GM18868 (cell line): ENCODE data around the gene PPP1R37.

ENCODE experiments used
- ATAC-seq: cut with Tn5 transposase; IDR thresholded peaks from one replicate; pipeline ENCODE4 v1.9.1; 2021; ENCODE audit warnings: mild to moderate bottlenecking, moderate library complexity; ENCODE audit not compliant: unreplicated experiment

Gene PPP1R37

DNA sequence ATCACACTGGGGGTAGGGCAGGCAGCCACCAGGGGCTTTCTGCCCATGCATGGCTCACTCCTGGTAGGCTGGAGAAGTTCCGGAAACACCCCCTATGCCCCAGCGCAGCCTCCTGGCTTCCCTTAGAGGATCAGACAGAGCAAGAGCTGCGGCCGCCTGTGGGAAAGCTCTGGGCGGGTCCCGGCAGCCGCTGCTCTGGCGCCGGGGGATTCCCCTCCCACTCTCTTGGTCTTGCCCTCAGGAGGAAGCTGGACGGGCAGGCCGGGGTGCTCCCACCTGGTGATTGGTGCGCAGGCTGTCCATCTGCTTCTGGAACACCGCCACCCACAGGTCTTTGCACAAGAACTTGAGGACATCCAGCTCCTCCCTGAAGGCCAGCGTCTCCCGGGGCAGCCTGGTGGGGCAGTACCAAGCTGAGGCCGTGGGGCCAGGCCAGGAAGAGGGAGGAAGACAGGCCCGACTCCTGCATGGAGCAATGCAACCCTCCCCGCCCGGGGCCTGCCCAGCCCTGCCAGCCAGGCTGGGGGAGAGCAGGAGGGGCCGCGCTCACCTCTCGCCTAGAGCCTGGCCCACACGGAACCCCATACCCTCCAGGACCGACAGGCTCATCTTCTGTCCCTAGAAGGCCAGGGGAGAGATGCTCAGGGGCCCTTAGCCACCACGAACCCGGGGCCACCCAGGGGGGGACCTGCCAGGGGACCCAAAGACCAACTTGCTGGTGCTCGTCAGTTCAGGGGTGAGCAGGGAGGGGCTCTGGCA lies 71.8 kb downstream of the PPP1R37 start:
- peak; percentile 85 for ATAC-seq

- no peak for ATAC-seq
Observed at GRCh38 chr19:45166723-45167252, 73.8 kb downstream of the PPP1R37 start.

DNA sequence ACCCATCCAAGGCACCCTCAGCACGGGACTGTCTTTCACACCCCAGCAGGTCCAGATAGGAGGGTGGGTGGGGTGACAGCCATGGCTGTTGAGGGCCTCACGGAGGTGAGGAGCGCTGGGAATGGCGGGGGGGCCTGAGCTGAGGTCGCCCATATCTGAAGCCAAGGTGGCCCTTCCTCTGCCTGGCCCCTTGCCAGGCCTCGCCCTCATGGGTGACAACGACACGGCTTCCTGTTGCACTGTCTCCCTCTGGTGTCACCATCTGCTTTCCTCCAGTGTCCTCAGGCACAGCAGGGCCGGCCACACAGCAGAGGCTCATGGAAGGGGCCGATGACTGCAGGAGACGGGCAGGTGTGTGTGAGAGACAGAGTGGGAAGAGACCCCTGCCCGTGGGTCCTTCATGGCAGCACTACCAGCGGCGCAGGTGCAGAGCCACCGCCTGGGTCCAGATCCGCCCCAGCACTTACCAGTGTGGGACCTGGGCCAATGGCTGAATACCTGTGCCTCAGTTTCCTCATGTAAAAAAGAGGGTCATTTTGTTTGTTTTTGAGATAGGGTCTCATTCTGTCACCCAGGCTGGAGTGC lies 75.9 kb downstream of the PPP1R37 start:
- ATAC-seq = no peak

GRCh38 chr19:45169602-45170001 lies 76.6 kb downstream of the PPP1R37 start:
- ATAC-seq = no peak

- ATAC-seq = no peak
Observed at GRCh38 chr19:45170146-45171106, 77.4 kb downstream of the PPP1R37 start.

DNA sequence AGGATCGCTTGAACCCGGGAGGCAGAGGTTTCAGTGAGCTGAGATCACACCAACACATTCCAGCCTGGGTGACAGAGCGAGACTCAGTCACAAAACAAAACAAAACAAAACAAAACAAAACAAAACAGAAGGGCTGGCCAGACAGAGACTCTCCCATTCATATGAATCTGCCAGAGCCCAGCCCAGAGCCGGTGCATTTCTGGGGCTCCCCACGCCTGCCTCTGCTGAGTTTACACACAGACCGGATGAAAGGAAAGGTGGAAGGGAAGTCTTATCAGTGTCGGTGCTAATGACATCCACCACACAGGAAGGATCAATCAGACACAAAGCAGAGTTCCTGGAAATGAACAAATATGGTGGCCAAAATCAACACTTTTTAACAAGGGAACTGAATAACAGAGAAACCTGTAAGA lies 78.2 kb downstream of the PPP1R37 start:
- no peak for ATAC-seq

DNA sequence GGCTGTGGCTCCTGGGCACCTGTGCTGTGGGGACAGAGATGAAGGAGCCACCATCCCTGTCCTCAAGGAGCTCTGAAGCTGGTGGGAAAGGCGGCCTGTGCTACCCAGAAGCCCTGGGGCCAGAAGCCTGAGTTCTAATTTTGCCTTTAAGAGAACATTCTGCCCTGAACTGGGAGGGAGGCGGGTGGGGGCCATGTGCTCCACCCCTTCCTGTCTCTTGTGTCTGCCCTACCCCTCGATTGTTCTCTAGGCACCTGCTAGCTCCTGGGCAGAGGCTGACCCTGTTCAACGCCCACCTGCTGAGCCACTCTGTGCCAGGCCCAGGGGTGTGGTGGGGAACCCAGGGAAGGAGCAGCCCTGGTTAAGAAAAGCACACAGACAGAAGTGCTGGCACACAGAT lies 79.2 kb downstream of the PPP1R37 start:
- ATAC-seq = no peak

- ATAC-seq = no peak
Observed at GRCh38 chr19:45172611-45173208, 79.7 kb downstream of the PPP1R37 start.

GRCh38 chr19:45173816-45174215 lies 80.8 kb downstream of the PPP1R37 start:
- ATAC-seq = no peak

DNA sequence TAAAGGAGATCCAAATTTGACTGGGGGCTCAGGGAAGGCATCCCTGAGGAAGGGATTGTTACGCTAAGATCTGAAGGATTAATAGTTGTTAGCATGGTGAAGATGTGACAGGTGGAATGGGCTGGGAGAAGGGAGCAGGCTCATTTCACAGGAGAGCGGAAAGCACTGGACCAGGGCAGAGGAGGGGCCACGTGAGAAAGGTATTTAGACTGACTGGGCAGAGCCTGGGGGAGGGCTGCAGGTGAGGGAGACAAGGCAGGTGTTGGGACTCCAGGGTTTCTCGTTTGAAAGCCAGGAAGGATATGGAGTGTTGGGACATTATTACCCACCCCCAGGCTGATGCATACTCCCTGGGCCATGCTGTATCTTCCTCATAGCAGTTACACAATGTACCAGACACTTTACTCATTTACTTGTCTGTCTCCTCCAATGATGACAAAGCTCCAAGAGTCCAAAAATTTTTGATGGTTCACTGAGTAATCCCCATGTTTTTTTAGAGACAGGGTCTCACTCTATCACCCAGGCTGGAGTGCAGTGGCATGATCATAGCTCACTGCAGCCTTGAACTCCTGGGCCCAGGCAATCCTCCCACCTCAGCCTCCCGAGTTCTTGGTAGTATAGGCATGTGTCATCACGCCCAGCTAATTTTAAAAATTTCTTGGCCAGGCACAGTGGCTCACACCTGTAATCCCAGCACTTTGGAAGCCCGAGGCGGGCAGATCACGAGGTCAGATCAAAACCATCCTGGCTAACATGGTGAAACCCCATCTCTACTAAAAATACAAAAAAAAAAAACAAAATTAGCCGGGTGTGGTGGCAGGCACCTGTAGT lies 82.8 kb downstream of the PPP1R37 start:
- ATAC-seq = no peak

GRCh38 chr19:45177817-45178261 lies 84.9 kb downstream of the PPP1R37 start, which contains the start of gene TRAPPC6A:
Gene TRAPPC6A (minus strand): TSS chr19:45178237. CDS start chr19:45178218, 19 bp downstream.
- no peak for ATAC-seq

DNA sequence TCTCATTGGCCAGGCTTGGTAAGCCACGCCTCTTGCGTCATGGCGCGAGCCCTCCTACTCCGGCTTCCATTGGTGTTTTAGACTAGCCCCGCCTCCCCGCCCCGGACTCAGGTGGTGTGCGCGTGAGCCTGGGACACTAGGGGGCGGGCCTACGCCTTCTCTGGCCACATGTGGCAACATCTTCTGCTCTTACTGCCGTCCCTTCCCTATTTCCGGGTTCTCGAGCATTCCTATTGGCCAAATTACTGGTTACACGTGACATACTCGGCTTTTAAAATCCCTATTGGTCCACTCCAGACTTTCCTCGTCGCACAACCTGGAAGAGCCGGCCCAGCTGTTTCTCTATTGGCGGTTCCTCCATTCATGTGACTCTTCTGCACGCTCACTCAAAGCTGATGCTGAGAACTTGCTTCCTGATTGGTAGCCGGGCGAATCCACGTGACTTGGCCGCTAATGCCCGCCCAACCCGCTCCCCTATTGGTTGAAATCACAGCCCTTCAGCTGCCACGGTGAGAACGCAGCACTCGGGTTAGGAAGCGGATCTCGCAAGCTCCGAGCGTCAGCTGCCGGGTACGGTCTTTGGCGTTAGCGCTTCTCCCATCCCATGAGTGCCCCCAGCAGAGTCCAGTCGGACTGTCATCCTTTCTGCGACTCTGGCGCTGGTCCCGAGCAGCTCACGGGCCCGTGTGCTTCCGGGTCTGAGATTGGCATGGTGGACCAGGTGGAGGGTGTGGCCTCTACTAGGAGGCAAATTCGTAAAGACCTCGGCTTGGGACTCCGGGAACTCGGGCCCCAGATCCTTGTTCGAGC lies 85.5 kb downstream of the PPP1R37 start, which contains the start of gene BLOC1S3:
TSS of gene BLOC1S3 (plus strand) at position 523 of the 810 bp plus-strand sequence. CDS start 513 bp downstream, outside the sequence.
- peak; percentile 80 for ATAC-seq

GRCh38 chr19:45179072-45179891 lies 86.3 kb downstream of the PPP1R37 start:
- ATAC-seq = no peak

DNA sequence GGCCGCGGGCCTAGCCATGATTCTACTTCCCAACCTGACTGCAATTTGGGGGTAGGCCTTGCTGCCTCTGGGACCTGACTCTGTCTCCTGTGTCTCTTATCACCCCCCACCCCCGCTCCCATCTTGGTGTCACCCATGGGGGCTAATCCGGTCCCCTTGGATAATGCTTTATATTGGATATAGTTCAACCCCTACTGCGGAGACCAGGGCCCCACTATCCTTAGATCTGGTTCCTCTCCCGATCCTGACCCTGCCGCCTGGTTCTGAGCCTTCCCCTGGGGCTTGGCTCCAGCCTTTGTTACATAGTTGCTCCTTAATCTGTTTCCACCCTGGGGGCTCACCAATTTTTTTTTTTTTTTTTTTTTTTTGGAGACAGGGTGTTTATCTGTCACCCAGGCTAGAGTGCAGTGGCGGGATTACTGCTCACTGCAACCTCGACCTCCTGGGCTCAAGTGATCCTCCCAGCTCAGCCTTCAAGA lies 87.0 kb downstream of the PPP1R37 start:
- ATAC-seq = no peak

DNA sequence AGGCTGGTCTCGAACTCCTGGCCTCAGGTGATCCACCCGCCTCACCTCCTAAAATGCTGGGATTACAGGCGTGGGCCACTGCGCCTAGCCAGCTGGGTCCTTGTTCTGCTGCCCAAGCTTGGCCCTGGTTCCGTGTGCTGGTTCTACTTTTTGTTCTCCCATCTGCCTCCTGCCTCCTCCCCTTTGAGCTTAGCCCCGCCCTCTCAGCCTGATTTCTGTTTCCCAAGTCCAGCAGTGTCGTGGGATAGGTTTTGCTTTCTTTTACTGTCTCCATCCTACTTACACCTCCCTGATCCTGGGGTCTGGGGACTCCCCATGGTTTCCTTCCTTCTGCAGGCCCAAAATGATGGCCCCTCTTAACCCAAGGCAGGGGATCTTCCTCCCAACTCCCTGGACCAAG lies 88.0 kb downstream of the PPP1R37 start:
- no peak for ATAC-seq

- no peak for ATAC-seq
Observed at GRCh38 chr19:45182758-45183157, 89.8 kb downstream of the PPP1R37 start.

DNA sequence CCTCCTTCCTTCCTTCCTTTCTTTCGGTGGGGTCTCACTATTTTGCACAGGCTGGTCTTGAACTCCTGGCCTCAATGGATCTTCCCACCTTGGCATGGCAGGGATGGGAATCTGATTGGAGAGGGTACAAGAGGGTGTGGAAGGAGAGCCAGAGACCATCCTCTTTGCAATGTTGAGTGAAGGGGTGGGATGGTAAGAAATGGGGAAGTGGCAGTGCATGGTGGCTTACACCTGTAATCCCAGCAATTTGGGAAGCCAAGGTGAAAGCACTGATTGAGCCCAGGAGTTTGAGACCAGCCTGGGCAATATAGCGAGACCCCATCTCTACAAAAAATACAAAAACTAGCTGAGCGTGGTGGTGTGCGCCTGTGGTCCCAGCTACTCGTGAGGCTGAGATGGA lies 91.1 kb downstream of the PPP1R37 start:
- no peak for ATAC-seq
